ENCODE data around the gene PACSIN3.
"Not testable (repeated sequence)": the region's sequence is repeated elsewhere in the genome, so short reads cannot be mapped to it uniquely, and the experiment has no call there.

Gene PACSIN3

DNA sequence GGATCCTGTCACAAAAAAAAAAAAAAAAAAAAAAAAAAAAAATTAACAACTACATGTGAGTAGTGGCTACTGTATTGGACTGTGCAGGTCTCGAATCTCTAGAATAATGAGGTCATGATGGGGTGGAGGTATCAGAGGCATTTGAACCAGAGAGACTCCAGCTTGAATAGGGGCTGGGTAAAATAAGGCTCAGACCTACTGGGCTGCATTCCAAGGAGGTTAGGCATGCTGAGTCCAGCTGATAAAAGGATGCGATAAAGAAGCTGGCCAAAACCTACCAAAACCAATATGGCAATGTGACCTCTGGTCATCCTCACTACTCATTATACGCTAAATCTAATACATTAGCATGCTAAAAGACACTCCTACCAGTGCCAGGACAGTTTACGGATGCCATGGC, 5.9 kb upstream of the PACSIN3 start:
- no peak for DNase-seq (ENCODE audit: low read depth)

DNA sequence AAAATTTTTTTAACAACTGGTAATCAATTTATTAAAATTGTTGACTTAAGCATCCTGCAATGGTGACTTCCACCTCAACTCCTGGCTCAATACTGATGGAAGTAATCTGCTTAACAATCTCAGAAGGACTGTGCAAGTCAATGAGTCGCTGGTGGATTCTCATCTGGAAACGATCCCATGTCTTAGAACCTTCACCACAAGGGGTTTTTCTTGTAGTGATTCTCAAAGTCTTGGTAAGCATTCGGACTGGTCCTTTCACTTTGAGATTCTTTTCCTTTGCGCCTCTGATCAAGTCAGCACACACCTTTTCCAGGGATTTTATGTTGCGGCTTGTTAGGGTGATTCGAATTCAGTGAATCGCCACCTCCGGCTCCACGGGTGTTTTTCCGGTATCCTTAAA, 4.9 kb upstream of the PACSIN3 start:
- DNase-seq (ENCODE audit: low read depth) = not testable (repeated sequence)

DNA sequence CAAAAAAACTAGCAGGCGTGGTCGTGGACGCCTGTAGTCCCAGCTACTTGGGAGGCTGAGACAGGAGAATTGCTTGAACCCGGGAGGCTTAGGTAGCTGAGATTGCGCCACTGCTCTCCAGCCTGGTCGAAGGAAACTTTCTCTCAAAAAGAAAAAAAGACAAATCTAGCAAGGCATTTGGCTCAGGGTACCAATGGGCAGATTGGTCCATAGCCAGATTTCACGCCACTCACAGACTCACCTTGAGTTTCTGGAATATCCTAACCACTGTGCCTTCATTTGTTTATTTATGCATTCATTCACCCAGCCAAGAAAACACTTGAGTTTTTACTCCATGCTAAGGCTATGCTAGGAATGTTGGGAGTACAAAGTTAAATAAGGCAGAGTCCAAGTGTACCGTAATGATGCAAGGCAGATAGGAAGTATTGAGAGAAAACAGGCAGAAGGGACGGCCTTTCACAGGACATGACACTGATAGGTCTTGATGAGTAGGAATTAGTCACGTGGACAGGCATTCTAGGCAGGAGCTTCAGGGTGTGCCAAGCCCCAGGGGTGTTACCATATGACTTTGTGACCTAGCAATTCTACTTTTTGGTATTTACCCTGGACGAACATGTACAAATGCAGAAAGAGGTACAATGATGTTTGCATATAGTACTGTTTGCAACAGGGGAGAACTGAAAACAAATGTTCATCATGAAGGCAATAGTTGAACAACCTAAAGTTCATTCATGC, 3.0 kb upstream of the PACSIN3 start:
- no peak for DNase-seq (ENCODE audit: low read depth)

DNA sequence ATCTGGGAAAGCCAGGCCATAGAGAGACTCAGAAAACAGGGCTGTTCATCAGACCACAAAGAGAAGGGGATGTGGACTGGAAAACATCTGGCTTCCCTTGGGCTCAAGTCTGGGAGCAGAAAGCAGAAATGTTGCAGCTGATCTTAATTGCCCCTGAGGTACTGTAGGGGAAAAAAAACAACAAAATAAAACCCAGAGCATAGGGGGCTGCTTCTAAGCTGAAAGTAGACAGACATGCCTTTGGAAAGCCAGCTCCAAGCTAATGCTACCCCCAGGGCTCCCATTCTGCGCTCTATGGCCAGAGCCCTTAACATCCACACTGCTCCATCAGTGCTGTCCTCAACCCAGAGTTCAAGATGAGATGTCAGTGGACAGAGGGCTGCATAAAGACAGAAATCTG, 2.0 kb upstream of the PACSIN3 start:
- no peak for DNase-seq (ENCODE audit: low read depth)

DNA sequence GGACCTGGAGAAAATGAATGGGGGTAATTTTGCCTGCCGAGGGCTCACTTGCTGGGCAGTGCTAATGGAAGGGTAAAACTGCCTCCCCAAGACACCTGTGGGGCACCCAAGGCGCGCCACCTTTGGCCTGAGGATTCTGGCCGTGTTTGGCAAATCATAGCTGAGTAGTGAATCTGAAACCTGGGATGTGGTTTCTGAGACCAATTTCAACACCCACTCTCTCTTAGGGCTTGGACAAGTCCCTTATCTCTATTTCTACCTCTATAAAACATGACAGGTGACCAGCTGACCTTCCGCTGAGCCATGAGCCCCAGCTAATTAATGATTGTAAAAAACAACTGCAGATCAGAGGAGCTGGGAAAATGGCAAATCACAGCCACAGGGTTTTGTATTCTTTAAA, 1.5 kb upstream of the PACSIN3 start:
- DNase-seq (ENCODE audit: low read depth) = no peak

- DNase-seq (ENCODE audit: low read depth) = no peak
These were observed 764 bp upstream of the PACSIN3 start for GRCh38 chr11:47186700-47187695.

DNA sequence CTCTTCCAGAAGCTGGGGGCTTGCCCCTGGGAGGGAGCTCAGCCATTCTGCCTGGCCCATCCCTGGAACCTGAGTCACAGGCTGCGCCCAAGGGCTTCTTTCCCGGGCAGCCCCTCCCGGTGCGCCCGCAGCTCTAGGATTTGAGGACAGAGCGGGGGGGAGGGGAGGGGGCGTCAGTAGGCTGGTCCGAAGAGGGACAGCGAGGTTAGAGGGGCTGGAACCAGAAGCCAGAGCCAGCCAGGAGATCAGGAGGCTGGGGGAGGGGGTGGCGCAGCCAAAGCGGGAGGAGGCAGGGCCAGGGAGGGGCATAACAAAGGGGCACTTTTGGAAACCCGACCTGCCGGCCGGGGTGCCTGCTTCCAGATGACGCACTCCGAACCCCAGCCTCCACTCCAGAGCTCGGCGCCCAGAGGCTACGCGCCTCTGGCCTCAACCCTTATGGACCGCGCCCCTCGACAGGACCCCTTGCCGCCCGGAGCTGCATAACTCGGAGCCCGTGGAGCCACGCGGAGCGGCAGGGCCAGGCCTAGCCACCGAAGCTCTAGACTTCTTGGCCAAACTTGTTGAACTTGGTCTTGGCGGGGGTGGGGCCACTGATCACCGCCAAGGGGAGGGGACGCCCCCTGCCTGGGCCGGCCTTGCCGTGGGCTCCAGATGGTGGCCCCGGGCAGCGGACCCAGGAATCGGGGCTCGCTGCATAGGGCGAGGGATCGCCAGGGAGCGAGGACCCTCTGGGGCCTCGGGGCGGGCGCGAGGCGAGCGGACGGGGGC, 744 bp downstream of the PACSIN3 start:
- no peak for DNase-seq (ENCODE audit: low read depth)

DNA sequence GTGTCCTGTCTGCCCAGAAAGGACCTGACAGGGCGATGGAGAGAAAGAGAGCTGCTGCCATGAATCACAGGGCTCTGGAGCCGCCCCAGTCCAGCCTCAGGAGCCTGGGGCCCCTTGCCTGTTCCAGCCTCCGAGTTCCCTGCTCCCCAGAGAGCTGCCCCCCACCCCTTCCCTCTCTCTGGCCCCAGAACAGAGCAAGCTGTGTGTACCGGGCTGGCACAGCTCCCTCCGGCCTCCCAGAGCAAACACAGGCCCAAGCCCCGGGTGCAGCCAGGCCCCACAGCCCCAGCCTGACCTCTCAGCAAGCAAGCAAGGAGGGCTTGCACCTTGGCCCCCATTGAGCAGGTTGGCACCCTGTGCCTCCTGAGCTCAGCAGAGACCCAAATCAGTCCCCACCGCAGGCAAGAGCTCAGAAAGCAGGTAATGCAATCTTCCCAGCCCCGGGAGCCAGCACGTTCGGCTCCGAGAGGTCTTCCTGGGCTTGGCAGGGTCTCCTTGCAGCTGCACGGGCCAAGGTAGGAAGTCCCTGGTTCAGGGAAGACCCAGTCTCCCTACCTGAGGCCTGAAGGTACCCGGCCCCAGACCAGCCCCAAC, 1.4 kb downstream of the PACSIN3 start:
- no peak for DNase-seq (ENCODE audit: low read depth)

DNA sequence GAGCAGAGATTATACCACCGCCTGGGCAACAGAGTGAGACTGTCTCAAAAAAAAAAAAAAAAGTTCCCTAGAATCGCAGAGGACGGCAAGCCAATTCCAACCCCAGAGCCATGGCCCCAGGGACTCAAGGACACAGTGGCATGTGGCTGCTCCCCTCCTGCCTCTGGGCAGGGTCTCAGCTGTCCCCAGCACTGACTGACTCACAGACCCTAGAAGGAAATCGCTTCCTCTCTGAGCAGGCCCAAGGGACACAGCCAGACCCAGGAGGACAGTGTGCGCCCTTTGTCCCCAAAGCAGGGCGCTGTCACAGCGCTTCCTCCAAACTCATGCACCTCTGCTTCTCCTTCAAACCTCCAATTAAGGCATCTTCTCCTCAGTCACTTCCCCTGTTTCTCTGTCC, 2.3 kb downstream of the PACSIN3 start:
- DNase-seq (ENCODE audit: low read depth) = no peak

DNA sequence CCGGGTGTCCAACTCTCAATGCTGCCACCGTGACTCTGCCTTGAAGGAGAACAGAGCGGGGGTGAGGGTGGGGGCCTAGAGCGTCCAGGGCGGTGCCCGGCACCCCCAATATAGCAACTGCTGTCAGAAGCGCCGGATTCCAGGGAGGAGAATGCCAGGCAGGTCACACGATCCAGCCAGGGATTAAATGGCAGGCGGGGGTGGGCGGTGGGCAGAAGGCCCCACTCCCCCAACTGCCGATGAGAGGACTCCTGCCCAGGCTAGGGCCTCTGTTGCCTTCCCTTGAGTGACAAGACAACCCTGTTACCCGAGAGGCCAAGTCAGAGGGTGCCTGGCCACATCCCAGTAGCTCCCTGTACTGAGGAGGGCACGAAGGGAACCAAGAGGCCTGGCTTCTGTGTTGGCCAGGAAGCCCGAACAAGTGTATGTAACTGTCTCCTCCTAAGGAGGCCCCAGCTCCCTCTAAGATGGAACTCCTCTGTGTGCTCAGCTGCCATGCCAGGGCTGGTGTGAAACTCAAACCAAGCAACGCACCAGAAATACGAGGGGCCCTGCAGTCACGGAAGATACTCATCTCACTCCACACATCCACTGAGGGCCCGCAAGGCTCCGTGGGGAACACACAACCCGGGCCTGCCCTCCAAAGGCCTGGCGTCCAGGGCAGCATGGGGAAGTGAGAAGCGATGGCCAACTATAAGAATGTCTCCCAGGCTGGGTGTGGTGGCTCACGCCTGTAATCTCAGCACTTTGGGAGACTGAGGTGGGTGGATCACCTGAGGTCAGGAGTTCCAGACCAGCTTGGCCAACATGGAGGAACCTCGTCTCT, 3.0 kb downstream of the PACSIN3 start:
- DNase-seq (ENCODE audit: low read depth) = no peak

GRCh38 chr11:47182380-47182779, 3.9 kb downstream of the PACSIN3 start:
- no peak for DNase-seq (ENCODE audit: low read depth)

DNA sequence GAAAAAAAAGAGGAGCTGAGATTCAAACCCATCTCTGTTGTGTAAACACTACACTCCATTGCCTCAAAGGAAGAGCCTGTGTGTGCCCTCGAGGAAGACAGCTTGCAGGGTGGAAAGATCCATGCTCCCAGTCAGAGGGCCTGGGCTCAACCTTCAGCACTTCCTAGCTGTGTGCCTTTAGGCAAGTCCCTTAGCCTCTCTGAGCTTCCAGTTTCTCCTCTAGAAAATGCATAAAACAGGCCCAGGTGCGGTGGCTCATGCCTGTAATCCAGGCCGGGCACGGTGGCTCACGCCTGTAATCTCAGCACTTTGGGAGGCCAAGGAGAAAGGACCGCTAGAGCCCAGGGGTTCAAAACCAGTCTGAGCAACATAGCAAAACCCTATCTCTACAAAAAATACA, 5.0 kb downstream of the PACSIN3 start:
- DNase-seq (ENCODE audit: low read depth) = no peak

DNA sequence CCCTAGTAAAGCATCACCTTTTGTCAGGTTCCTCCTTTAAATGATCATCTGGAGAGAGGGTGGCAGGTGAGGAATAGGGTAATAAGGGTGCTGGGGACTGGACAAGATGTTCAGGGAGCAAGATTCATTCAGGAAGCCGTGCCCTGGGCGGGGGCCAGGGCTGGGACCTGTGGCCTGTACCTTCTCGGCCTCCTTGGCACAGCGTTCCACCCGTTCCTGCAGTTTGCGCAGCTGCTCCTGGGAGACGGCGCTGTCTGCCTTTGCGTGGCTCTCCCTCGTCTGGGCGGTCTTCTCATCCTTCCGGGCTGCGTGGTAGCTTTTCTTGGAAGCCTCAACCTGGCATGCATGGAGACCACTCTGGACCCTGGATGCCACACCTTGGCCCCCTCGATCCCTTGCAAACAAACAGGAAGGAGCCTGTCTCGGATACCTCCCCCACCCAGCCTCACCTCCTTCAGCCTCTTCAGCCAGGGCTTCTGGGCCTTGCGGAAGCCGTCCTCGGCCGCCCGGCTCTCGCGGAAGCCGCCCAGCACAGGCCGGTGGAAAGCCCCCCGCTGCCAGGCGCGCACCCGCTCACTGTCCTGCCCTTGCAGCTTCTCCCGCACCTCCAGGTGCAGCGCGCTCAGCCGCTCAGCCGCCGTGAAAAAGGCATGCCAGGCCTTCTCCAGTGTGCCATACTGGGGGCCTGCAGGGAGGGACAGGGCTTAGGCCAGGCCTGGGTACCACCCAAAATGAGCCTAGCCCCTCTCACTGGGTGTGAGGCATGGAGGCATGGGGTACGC, 6.0 kb downstream of the PACSIN3 start:
- no peak for DNase-seq (ENCODE audit: low read depth)

GRCh38 chr11:47179655-47179991, 6.6 kb downstream of the PACSIN3 start:
- DNase-seq (ENCODE audit: low read depth) = no peak

DNA sequence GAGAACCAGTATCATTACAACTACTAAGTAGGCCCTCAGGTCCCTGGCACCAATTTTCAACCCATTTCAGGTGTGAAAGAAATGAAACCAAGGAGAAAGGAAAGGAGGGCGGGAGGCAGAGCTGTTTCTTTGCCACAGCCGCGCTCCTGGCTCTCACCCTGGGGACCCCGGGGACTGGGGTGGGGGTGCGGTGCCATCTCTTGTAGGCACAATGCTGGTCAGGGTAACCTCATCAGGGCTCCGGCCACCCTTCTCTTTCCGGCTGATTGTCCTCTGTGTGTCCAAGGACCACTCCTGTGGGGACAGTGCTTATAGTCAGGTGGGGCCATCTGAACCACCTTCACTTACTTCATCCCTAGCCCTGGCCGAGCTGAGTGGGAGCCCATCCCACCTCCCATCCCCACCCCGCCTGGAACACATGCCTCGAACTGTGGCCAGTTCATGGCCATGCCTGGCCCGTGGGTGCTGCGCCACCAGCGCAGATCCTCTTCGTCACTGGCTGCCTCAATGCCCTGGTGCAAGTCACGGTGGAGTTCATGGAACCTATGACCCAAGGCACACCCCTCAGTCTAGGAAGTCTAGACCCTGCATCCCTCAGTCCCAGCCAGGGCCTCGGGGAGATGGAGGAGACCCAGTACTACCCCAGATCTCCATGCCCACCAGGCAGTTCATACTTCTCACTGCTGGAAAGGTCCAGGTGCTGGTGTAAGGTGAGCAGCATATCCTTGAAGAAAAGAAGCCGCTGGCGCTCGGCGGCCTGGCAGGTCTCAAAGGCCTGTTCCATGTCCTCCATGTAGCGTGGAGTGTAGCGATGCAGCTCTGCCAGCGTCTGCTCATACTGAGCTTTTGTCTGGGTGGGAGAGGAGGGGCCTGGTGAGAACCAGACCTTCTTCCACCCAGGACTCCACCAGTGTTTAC, 7.2 kb downstream of the PACSIN3 start:
- DNase-seq (ENCODE audit: low read depth) = no peak

DNA sequence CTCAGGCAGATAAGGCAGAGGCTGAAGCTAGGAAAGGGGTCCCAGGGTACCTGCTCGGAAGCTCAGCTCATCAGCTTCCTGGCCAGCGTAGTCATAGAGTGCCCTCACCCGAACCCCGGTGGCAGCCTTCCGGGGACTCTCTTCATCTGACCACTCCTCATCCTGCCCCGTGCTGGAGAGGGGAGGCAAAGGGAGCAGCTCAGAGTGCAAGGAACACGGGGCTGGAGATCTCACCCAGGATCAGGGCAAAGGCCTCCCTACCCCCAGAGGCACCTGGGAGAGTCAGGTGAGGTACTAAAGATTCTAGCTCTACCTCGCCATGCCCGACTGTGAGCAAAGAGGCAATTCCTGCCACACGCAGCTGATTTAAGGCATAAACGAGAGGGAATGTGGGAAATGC, 7.9 kb downstream of the PACSIN3 start:
- no peak for DNase-seq (ENCODE audit: low read depth)

GRCh38 chr11:47177846-47178245, 8.4 kb downstream of the PACSIN3 start:
- DNase-seq (ENCODE audit: low read depth) = no peak

- DNase-seq (ENCODE audit: low read depth) = peak; percentile 72
These were observed 8.9 kb downstream of the PACSIN3 start for GRCh38 chr11:47177229-47177845.

Data from HS-27A (cell line).